Astrocyte of the cerebellum (primary cell): ENCODE measurements around the gene CDKL2.

Experiments used
- DNase-seq: peaks from one replicate; pipeline ENCODE4 v3.0.0-alpha.2; 2011; ENCODE audit warnings: low read depth
- H3K4me3 ChIP-seq: 2 replicates; pipeline ENCODE4 v1.5.1; 2011; ENCODE audit warnings: mild to moderate bottlenecking, low read depth, low read length, moderate library complexity
- CTCF ChIP-seq: IDR thresholded peaks from 2 replicates; pipeline ENCODE4 v1.5.1; 2012; ENCODE audit warnings: low read length, low read depth, moderate library complexity, mild to moderate bottlenecking; ENCODE audit errors: missing control alignments
- in situ Hi-C: cut with HindIII; loops from 2 replicates; pipeline ENCODE4 v1.10.0; 2017; ENCODE audit warnings: low sequenced_read_pairs

Gene CDKL2

GRCh38 chr4:75660491-75660890, 30.2 kb upstream of the CDKL2 start:
- TF ChIP-seq CTCF: no peak
- H3K4me3 ChIP-seq: no peak overlapping the region
- no peak for DNase-seq
- in situ Hi-C loops: no loop called here

GRCh38 chr4:75659512-75660031, 29.2 kb upstream of the CDKL2 start:
- no peak overlapping the region for H3K4me3 ChIP-seq
- no peak for TF ChIP-seq CTCF
- in situ Hi-C loops: no loop called here
- no peak for DNase-seq

- no peak for DNase-seq
- no peak overlapping the region for H3K4me3 ChIP-seq
- TF ChIP-seq CTCF: no peak
- in situ Hi-C loops: no loop called here
These were observed 28.5 kb upstream of the CDKL2 start for GRCh38 chr4:75658876-75659275.

- in situ Hi-C loops: no loop called here
- no peak for DNase-seq
- no peak overlapping the region for H3K4me3 ChIP-seq
- TF ChIP-seq CTCF: no peak
These were observed 25.2 kb upstream of the CDKL2 start for GRCh38 chr4:75655562-75655961.

GRCh38 chr4:75654905-75655304, 24.6 kb upstream of the CDKL2 start:
- in situ Hi-C loops: no loop called here
- no peak for DNase-seq
- TF ChIP-seq CTCF: no peak
- no peak overlapping the region for H3K4me3 ChIP-seq

GRCh38 chr4:75653845-75654503, 23.6 kb upstream of the CDKL2 start:
- TF ChIP-seq CTCF: peak; percentile 66
- DNase-seq: no peak
- no peak overlapping the region for H3K4me3 ChIP-seq
- in situ Hi-C loops: no loop called here
